GM23338 (cell line): ENCODE data around the gene MYCBPAP. TPM values are rescaled to one million over a fixed set of nuclear protein-coding genes. Genes with fewer than 3 reads are reported as not detected.

ENCODE experiments used
- EZH2 ChIP-seq: fragments of 200-600 bp; sonication (generic); IDR thresholded peaks from one replicate; pipeline ENCODE4 v1.8.0; 2017; ENCODE audit warnings: antibody characterized with exemption, mild to moderate bottlenecking, low read depth; ENCODE audit not compliant: unreplicated experiment
- JUNB ChIP-seq: IDR thresholded peaks from one replicate; pipeline ENCODE4 v1.6.1; 2016; ENCODE audit warnings: antibody characterized with exemption; ENCODE audit not compliant: unreplicated experiment
- NANOG ChIP-seq: IDR thresholded peaks from 2 replicates; pipeline ENCODE4 v1.6.1; 2016; ENCODE audit warnings: antibody characterized with exemption, borderline replicate concordance
- STAT1 ChIP-seq: IDR thresholded peaks from one replicate; pipeline ENCODE4 v1.6.1; 2016; ENCODE audit warnings: antibody characterized with exemption; ENCODE audit not compliant: unreplicated experiment
- ZNF114 ChIP-seq: fragments of 250-450 bp; sonication (Bioruptor Pico); IDR thresholded peaks from 2 replicates; pipeline ENCODE4 v1.5.0; 2020; ENCODE audit warnings: mild to moderate bottlenecking, moderate library complexity
- ZNF331 ChIP-seq: fragments of 250-450 bp; sonication (Bioruptor Pico); IDR thresholded peaks from 2 replicates; pipeline ENCODE4 v1.5.0; 2020; ENCODE audit warnings: low read depth, mild to moderate bottlenecking, moderate library complexity
- ZNF462 ChIP-seq: fragments of 250-450 bp; sonication (Bioruptor Pico); IDR thresholded peaks from 2 replicates; pipeline ENCODE4 v1.5.0; 2020; ENCODE audit warnings: mild to moderate bottlenecking, moderate library complexity
- polyA plus RNA-seq: library from polyadenylated mRNA; unstranded; fragments of >200 nt; fragmentation: Nextera tagmentation; extraction: Ambion mirVana; gene quantifications from 2 replicates; pipeline ENCODE4 v1.2.1, GENCODE V29; 2016
- total RNA-seq: library from RNA; depleted of rRNA; stranded (reverse); fragments of >200 nt; shearing (Covaris generic); gene quantifications from 2 replicates; pipeline ENCODE4 v1.2.3, GENCODE V29; 2014
- TF ChIP-seq, protein P1 (sequence below), 2 experiments: fragments of 200-600 bp in 1 of 2; sonication (generic) in 1 of 2; conservative IDR thresholded peaks; 2 replicates each; pipeline versions ENCODE4 v1.5.1 to v1.6.1; 2016 to 2017; ENCODE audit warnings: antibody characterized with exemption in 2 of 2, low read depth in 2 of 2, mild to moderate bottlenecking in 2 of 2, moderate library complexity in 1 of 2
- TF ChIP-seq, protein P2 (sequence below): IDR thresholded peaks from 2 replicates; pipeline ENCODE4 v1.6.1; 2016; ENCODE audit warnings: antibody characterized with exemption
- TF ChIP-seq, protein P3 (sequence below): IDR thresholded peaks from one replicate; pipeline ENCODE4 v1.6.1; 2018; ENCODE audit warnings: antibody characterized with exemption; ENCODE audit not compliant: unreplicated experiment

MYCBPAP gene
- total and polyA plus RNA-seq, 2 experiments from 2014 or later: 0.63 to 1.7 TPM

DNA sequence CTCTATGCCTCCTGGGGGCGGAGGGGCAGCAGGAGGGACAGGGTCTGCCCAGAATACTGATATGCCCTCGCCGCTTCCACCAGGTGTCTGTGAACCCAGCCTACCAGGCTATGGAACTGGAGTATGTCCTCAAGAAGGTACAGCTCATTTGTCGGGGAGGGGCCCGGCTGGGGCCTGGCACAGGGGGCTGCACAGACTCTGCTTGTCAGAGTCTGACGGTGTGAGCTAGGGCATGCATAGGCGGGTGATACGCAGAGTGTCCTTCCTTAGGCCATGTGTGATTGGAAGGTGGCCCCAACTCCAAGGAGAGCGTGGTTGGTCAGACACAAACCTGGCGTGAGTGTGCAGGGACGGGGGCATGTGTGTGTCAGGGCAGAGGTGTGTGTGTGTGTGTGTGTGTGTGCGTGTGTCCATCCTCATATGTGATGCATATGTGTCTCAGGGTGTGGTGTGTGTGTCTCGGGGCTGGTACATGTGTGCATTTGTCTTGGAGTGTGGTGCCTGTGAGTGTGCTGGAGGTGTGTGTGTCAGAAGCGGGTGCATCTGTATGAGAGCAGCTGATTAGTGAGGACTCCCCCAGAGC is 46.6 kb upstream of the MYCBPAP start (continued):
- no peak for TF ChIP-seq ZNF462 (CRISPR knock-in tag)
- no peak for TF ChIP-seq NANOG
- TF ChIP-seq EZH2: no peak
- TF ChIP-seq, protein P1, sequence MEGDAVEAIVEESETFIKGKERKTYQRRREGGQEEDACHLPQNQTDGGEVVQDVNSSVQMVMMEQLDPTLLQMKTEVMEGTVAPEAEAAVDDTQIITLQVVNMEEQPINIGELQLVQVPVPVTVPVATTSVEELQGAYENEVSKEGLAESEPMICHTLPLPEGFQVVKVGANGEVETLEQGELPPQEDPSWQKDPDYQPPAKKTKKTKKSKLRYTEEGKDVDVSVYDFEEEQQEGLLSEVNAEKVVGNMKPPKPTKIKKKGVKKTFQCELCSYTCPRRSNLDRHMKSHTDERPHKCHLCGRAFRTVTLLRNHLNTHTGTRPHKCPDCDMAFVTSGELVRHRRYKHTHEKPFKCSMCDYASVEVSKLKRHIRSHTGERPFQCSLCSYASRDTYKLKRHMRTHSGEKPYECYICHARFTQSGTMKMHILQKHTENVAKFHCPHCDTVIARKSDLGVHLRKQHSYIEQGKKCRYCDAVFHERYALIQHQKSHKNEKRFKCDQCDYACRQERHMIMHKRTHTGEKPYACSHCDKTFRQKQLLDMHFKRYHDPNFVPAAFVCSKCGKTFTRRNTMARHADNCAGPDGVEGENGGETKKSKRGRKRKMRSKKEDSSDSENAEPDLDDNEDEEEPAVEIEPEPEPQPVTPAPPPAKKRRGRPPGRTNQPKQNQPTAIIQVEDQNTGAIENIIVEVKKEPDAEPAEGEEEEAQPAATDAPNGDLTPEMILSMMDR (conservative IDR thresholded peaks at IDR 0.05; ENCODE audit: low read depth in 2 of 2): no peak
- TF ChIP-seq ZNF114 (CRISPR knock-in tag): no peak
- no peak for TF ChIP-seq JUNB
- TF ChIP-seq, protein P2, sequence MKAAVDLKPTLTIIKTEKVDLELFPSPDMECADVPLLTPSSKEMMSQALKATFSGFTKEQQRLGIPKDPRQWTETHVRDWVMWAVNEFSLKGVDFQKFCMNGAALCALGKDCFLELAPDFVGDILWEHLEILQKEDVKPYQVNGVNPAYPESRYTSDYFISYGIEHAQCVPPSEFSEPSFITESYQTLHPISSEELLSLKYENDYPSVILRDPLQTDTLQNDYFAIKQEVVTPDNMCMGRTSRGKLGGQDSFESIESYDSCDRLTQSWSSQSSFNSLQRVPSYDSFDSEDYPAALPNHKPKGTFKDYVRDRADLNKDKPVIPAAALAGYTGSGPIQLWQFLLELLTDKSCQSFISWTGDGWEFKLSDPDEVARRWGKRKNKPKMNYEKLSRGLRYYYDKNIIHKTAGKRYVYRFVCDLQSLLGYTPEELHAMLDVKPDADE: no peak
- TF ChIP-seq STAT1: no peak
- TF ChIP-seq, protein P3, sequence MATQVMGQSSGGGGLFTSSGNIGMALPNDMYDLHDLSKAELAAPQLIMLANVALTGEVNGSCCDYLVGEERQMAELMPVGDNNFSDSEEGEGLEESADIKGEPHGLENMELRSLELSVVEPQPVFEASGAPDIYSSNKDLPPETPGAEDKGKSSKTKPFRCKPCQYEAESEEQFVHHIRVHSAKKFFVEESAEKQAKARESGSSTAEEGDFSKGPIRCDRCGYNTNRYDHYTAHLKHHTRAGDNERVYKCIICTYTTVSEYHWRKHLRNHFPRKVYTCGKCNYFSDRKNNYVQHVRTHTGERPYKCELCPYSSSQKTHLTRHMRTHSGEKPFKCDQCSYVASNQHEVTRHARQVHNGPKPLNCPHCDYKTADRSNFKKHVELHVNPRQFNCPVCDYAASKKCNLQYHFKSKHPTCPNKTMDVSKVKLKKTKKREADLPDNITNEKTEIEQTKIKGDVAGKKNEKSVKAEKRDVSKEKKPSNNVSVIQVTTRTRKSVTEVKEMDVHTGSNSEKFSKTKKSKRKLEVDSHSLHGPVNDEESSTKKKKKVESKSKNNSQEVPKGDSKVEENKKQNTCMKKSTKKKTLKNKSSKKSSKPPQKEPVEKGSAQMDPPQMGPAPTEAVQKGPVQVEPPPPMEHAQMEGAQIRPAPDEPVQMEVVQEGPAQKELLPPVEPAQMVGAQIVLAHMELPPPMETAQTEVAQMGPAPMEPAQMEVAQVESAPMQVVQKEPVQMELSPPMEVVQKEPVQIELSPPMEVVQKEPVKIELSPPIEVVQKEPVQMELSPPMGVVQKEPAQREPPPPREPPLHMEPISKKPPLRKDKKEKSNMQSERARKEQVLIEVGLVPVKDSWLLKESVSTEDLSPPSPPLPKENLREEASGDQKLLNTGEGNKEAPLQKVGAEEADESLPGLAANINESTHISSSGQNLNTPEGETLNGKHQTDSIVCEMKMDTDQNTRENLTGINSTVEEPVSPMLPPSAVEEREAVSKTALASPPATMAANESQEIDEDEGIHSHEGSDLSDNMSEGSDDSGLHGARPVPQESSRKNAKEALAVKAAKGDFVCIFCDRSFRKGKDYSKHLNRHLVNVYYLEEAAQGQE: no peak
- no peak for TF ChIP-seq ZNF331 (CRISPR knock-in tag)
